T-helper 2 cell treated with Interferon-gamma antibody and Interleukin-4, amounts not matched to agents 100 ng/mL and 5 ng/mL, for 36 hours (primary cell): ENCODE results near the gene KLHL12. TPM values are rescaled to one million over a fixed set of nuclear protein-coding genes. Genes with fewer than 3 reads are reported as not detected.

ENCODE experiments used
- intact Hi-C: fragments of 100-400 bp; cut with micrococcal nuclease; formaldehyde crosslinking; loops from one replicate; pipeline ENCODE4 v1.15.1; 2023
- total RNA-seq: library from RNA; stranded (reverse); gene quantifications from 2 replicates; pipeline ENCODE4 v1.2.3, GENCODE V29; 2022

Gene KLHL12
- total RNA-seq, 1 donor from 2014 or later, result 30.9 TPM

- intact Hi-C loops, result loop anchor here (5.0 kb wide), 1 partner anchor 33 kb away; the partner anchor contains the start of gene PCAT6
These were observed 82.1 kb downstream of the KLHL12 start for GRCh38 chr1:202844935-202845334.

- intact Hi-C loops, result no loop called here
These were observed 82.8 kb downstream of the KLHL12 start for GRCh38 chr1:202844259-202844658.

DNA sequence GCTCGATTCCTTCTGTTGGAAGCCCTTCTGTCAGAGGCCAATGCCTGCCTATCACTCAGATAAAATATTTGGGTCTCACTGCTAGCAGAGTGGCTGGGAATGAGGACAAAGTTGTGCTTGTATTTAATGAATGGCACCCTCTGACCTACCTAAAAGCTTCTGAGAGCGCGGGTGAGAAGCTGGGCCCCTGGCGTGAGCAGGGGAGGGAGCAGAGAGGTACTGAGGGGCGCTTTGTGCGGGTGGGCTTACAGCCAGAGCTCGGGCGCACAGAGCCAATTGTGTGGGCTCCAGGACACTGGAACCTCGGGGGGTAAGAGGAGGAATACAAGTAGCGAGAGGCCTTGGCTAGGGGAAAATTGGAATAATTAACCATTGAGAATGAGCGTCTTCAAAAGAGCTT, 84.0 kb downstream of the KLHL12 start:
- intact Hi-C loops, result no loop called here

Other genes starting within 250 kb of the KLHL12 start
- gene SYT2, start 216.8 kb downstream of the KLHL12 start, total RNA-seq, result not detected in 2 replicates
- gene KDM5B, start 118.8 kb downstream of the KLHL12 start, total RNA-seq, result 51.1 and 59.0 TPM in 2 replicates
- gene PCAT6, start 116.3 kb downstream of the KLHL12 start, total RNA-seq, result not detected in 2 replicates
- 15.1 and 16.7 TPM in 2 replicates for gene RABIF, start 38.1 kb downstream of the KLHL12 start, total RNA-seq
- gene ADIPOR1, start 31.1 kb upstream of the KLHL12 start, total RNA-seq, result 65.3 and 68.3 TPM in 2 replicates
- 20.1 and 22.1 TPM in 2 replicates for gene CYB5R1, start 40.0 kb upstream of the KLHL12 start, total RNA-seq
- 64.8 and 69.5 TPM in 2 replicates for gene TMEM183A, start 80.1 kb upstream of the KLHL12 start, total RNA-seq
- gene PPFIA4, start 99.3 kb upstream of the KLHL12 start, total RNA-seq, result 5.0 and 5.6 TPM in 2 replicates
- not detected in 2 replicates for gene MYOG, start 158.8 kb upstream of the KLHL12 start, total RNA-seq
- gene ADORA1, start 200.5 kb upstream of the KLHL12 start, total RNA-seq, result not detected in 2 replicates
- gene MYBPH, start 248.6 kb upstream of the KLHL12 start, total RNA-seq, result not detected in 2 replicates